RWPE2 (cell line): ENCODE results near the gene DAAM1.

Experiments
- ATAC-seq: fragments of 200-7000 bp; cut with Tn5 transposase; 3 replicates; pipeline ENCODE4 v1.9.1; 2021; ENCODE audit warnings: low read depth
- DNase-seq: peaks from one replicate; pipeline ENCODE4 v3.0.0-alpha.2; 2020; ENCODE audit warnings: low spot score
- H3K27ac ChIP-seq: fragments of 450-650 bp; 2 replicates; pipeline ENCODE4 v1.5.1; 2017; ENCODE audit warnings: mild to moderate bottlenecking; ENCODE audit not compliant: poor library complexity, severe bottlenecking
- H3K27me3 ChIP-seq: fragments of 250-450 bp; sonication (Bioruptor Pico); 2 replicates; pipeline ENCODE4 v1.5.1; 2021; ENCODE audit warnings: mild to moderate bottlenecking, moderate library complexity; ENCODE audit not compliant: insufficient read depth, poor library complexity, severe bottlenecking
- H3K36me3 ChIP-seq: fragments of 250-450 bp; sonication (Bioruptor Pico); 2 replicates; pipeline ENCODE4 v1.5.1; 2020; ENCODE audit warnings: low read depth, mild to moderate bottlenecking, moderate library complexity
- H3K4me1 ChIP-seq: fragments of 250-450 bp; sonication (Bioruptor Pico); 2 replicates; pipeline ENCODE4 v1.5.1; 2021; ENCODE audit warnings: mild to moderate bottlenecking, moderate library complexity; ENCODE audit not compliant: insufficient read depth, poor library complexity, severe bottlenecking
- H3K4me3 ChIP-seq: fragments of 250-450 bp; sonication (Bioruptor Pico); 2 replicates; pipeline ENCODE4 v1.5.1; 2021; ENCODE audit warnings: mild to moderate bottlenecking, moderate library complexity; ENCODE audit not compliant: severe bottlenecking
- H3K9me3 ChIP-seq: fragments of 250-450 bp; sonication (Bioruptor Pico); 2 replicates; pipeline ENCODE4 v1.5.1; 2021; ENCODE audit warnings: mild to moderate bottlenecking, moderate library complexity; ENCODE audit not compliant: severe bottlenecking
- CTCF ChIP-seq: fragments of 450-650 bp; IDR thresholded peaks from one replicate; pipeline ENCODE4 v1.5.1; 2017; ENCODE audit warnings: mild to moderate bottlenecking, moderate library complexity; ENCODE audit not compliant: poor library complexity, severe bottlenecking

DAAM1 gene

GRCh38 chr14:59308673-59309072 is 120.2 kb downstream of the DAAM1 start:
- H3K27ac ChIP-seq: no peak overlapping the region
- no peaks in the 10 kb centered on the region for H3K9me3 ChIP-seq
- DNase-seq (no peak), ATAC-seq (no peak)
- H3K36me3 ChIP-seq: no peaks in the 10 kb centered on the region
- H3K27me3 ChIP-seq: no peaks in the 10 kb centered on the region
- no peak overlapping the region for H3K4me3 ChIP-seq
- H3K4me1 ChIP-seq: peaks cover 35% of the 10 kb centered on the region
- no peak for TF ChIP-seq CTCF

GRCh38 chr14:59309291-59309900 is 120.9 kb downstream of the DAAM1 start:
- Histone ChIP-seq H3K27ac (no peak overlapping the region), H3K4me3 (no peak overlapping the region), H3K27me3 (no peaks in the 10 kb centered on the region), H3K36me3 (no peaks in the 10 kb centered on the region), H3K4me1 (peaks cover 35% of the 10 kb centered on the region), H3K9me3 (no peaks in the 10 kb centered on the region)
- DNase-seq: no peak
- no peak for TF ChIP-seq CTCF
- ATAC-seq: no peak

- DNase-seq (no peak), ATAC-seq (peak; percentile 15; the same call in 1 of the 3 replicates)
- no peak overlapping the region for H3K27ac ChIP-seq
- H3K27me3 ChIP-seq: no peaks in the 10 kb centered on the region
- H3K4me3 ChIP-seq: no peak overlapping the region
- H3K9me3 ChIP-seq: no peaks in the 10 kb centered on the region
- peaks cover 30% of the 10 kb centered on the region for H3K4me1 ChIP-seq
- H3K36me3 ChIP-seq: no peaks in the 10 kb centered on the region
- TF ChIP-seq CTCF: no peak
These were observed 122.2 kb downstream of the DAAM1 start for GRCh38 chr14:59310633-59311032.

- no peak overlapping the region for H3K27ac ChIP-seq
- TF ChIP-seq CTCF: no peak
- H3K27me3 ChIP-seq: no peaks in the 10 kb centered on the region
- H3K9me3 ChIP-seq: no peaks in the 10 kb centered on the region
- no peak overlapping the region for H3K4me3 ChIP-seq
- no peak for ATAC-seq
- DNase-seq: no peak
- H3K4me1 ChIP-seq: peaks cover 19% of the 10 kb centered on the region
- H3K36me3 ChIP-seq: no peaks in the 10 kb centered on the region
These were observed 123.3 kb downstream of the DAAM1 start for GRCh38 chr14:59311723-59312122.

GRCh38 chr14:59313144-59313651 is 124.7 kb downstream of the DAAM1 start:
- ATAC-seq (0 out of 3 replicates have a peak, but pooled peaks have one; percentile 13), DNase-seq (no peak)
- Histone ChIP-seq H3K27me3 (no peaks in the 10 kb centered on the region), H3K4me1 (peaks cover 6% of the 10 kb centered on the region), H3K36me3 (no peaks in the 10 kb centered on the region), H3K9me3 (no peaks in the 10 kb centered on the region), H3K4me3 (no peak overlapping the region), H3K27ac (no peak overlapping the region)
- TF ChIP-seq CTCF: no peak
